GM12872 (cell line): ENCODE measurements around the gene GCM1.

ENCODE experiments used
- TF ChIP-seq, protein P1 (sequence below): IDR thresholded peaks from 3 replicates; pipeline ENCODE4 v1.5.1; 2011; ENCODE audit warnings: low read depth, mild to moderate bottlenecking, low read length, moderate library complexity; ENCODE audit not compliant: insufficient read depth

Gene GCM1, protein sequence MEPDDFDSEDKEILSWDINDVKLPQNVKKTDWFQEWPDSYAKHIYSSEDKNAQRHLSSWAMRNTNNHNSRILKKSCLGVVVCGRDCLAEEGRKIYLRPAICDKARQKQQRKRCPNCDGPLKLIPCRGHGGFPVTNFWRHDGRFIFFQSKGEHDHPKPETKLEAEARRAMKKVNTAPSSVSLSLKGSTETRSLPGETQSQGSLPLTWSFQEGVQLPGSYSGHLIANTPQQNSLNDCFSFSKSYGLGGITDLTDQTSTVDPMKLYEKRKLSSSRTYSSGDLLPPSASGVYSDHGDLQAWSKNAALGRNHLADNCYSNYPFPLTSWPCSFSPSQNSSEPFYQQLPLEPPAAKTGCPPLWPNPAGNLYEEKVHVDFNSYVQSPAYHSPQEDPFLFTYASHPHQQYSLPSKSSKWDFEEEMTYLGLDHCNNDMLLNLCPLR

DNA sequence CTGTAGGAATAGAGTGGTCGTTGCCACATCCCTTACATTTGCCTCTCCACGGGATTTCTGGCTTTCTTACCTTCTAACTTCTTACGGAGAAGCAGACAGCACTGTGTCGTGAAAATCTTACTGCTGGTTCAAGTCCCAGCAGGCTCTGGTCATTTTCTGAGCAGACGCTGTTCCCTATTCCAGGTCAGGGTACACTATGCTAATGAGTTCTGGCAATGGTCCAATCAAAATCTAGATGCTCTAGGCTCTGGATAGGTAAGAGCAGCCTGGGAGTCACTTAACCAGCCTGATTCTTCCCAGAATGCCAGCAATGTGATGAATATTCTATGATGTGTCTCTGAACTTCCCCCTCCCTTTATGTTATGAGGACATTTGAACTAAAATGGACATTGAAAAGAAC lies at the start of gene GCM1:
Gene GCM1, minus strand, starts transcription at position 158 of the 400 bp plus-strand sequence. CDS start 3,209 bp downstream, outside the sequence.
- TF ChIP-seq, protein P1, sequence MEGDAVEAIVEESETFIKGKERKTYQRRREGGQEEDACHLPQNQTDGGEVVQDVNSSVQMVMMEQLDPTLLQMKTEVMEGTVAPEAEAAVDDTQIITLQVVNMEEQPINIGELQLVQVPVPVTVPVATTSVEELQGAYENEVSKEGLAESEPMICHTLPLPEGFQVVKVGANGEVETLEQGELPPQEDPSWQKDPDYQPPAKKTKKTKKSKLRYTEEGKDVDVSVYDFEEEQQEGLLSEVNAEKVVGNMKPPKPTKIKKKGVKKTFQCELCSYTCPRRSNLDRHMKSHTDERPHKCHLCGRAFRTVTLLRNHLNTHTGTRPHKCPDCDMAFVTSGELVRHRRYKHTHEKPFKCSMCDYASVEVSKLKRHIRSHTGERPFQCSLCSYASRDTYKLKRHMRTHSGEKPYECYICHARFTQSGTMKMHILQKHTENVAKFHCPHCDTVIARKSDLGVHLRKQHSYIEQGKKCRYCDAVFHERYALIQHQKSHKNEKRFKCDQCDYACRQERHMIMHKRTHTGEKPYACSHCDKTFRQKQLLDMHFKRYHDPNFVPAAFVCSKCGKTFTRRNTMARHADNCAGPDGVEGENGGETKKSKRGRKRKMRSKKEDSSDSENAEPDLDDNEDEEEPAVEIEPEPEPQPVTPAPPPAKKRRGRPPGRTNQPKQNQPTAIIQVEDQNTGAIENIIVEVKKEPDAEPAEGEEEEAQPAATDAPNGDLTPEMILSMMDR = no peak

DNA sequence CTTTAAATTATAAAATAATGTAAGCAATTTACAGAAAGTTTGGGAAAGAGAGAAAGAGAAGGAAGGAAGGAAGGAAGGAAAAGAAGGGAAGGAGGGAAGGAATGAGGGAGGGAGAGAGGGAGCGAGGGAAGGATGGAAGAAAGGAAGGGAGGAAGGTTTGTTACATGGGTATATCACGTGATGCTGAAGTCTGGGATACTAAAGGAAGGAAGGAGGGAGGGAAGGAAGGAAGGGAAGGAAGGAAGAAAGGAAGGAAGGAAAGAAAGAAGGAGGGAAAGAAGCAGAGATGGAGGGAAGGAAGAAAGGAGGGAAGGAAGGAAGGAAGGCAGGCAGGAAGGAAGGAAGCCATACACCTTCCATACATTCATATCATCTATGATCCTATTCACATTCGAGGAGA lies 48.9 kb upstream of the GCM1 start:
- TF ChIP-seq, protein P1 = no peak

DNA sequence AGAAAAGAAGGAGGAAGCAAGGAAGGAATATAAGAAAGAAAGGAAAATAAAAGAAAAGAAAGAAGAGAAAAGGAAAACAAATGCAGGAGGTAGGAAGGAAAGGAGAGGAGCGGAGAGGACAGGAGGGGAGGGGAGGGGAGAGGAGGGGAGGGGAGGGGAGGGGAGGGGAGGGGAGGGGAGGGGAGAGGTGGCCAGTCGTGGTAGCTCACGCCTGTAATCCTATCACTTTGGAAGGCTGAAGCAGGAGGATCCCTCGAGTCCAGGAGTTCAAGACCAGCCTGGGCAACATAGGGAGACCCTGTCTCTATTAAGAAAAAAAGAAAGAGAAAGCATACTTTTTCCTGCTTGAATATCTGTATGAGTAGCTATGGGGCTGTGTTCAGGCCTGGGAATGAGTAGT lies 46.4 kb upstream of the GCM1 start:
- TF ChIP-seq, protein P1 = no peak

DNA sequence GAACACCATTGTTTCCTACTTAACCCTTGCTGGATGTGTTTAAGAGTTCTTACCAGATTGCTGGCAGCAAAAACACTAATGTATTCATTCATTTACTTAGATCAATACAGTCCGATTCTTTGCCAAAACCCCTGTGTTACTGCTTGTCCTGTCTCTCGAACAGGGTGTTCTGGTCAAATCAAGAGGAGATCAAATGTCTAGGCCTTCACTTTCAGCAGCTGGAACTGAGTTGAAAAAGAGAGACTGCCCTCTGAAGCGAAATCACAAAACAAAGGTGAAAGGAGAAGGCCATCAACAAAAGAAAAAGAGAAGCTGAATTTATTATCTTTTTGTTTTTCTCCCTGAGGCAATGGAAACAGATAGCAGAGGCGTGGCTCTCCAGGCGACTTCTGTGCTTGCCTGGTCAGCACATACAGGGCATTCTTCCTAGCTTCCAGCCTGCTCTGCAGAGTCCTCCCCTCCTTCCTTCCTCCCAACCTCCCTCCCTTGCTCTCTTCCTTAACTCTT lies 44.1 kb upstream of the GCM1 start:
- TF ChIP-seq, protein P1 = no peak

DNA sequence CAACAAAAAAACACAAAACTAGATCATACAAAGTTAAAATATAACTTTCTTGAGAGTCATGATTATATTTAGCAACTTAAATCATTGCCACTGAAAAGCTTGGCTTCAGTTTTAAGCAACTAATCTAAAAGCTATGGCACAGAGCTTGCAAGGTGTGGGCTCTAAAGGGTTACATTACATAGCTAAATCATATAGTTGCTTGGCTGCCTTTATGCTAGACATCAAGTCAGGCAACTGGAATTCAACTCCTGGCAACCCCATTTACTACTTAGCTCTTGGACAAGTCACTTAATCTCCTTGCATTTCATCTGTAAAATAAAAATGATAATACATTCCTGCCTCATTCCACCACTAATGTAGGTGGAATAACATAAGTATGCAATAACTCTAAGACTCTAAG lies 40.9 kb upstream of the GCM1 start:
- TF ChIP-seq, protein P1 = no peak

DNA sequence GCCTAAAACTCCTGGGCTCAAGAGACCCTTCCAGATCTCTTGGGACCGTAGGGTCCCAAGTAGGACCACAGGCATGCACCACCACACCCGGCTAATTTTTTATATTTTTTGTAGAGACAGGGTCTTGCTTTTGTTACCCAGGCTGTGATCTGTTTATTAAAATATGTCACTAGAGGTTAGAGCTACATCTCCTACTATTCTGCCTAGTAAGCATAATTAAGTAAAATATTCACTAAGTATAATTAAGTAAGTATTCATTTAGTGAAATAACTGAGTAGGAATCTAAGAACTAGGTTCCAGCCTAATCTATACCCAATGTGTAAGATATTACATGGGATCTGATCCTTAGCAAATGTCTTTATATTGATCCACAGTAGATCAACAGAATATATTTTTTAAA lies 40.2 kb upstream of the GCM1 start:
- TF ChIP-seq, protein P1 = no peak

DNA sequence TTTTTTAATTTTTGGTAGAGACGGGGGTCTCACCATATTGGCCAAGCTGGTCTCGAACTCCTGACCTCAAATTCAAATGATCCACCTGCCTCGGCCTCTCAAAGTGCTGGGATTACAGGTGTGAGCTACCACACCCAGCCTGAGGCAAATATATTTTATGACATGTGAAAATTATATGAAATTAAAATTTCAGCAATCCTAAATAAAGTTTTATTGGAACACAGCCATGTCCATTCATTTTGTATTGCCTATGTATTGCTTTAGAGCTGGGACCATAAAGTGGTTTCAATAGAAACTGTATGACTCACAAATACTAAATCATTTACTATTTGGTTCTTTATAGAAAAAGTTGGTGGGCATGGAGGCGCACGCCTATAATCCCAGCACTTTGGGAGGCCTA lies 32.0 kb upstream of the GCM1 start:
- TF ChIP-seq, protein P1 = no peak
